HepG2 (cell line): ENCODE measurements around the gene KCNK10. TPM values are rescaled to one million over a fixed set of nuclear protein-coding genes. Genes with fewer than 3 reads are reported as not detected.

Experiments
- ATAC-seq: fragments of 200-7000 bp; cut with Tn5 transposase; 3 replicates; pipeline ENCODE4 v1.9.1; 2020; ENCODE audit warnings: mild to moderate bottlenecking, moderate library complexity
- BruUV-seq: library from RNA; stranded (reverse); fragments of 400-500 nt; replicated peaks from 2 replicates; lab custom pipeline; 2021; lab: Mats Ljungman, UMichigan
- CTCF ChIA-PET: fragments of 300-600 bp; formaldehyde crosslinking; extraction: SDS; loops from one replicate; lab custom pipeline; 2021; ENCODE audit warnings: low total read pairs, inconsistent platforms, low intra/inter-chr PET ratio; lab: Yijun Ruan, JAX
- POLR2A ChIA-PET: fragments of 350-600 bp; sonication (Branson Sonifier 250); formaldehyde crosslinking; loops from one replicate; lab custom pipeline; 2020; ENCODE audit warnings: antibody characterized with exemption, inconsistent platforms; lab: Yijun Ruan, JAX
- DNase-seq: peaks from one replicate; pipeline ENCODE4 v3.0.0-alpha.2; 2015; ENCODE audit warnings: low spot score
- FAIRE-seq: peaks from 3 replicates; lab custom pipeline; 2011; peaks lifted over from hg19 to GRCh38; lab: Jason Lieb, UNC
- H2AFZ ChIP-seq: one replicate; pipeline ENCODE4 v1.6.1; 2011; ENCODE audit warnings: low read length, inconsistent platforms
- H3K27ac ChIP-seq: fragments of 300-600 bp; 3 replicates; pipeline ENCODE4 v1.8.0; 2011; ENCODE audit warnings: mixed run types, mild to moderate bottlenecking, mixed read lengths, low read length, inconsistent platforms; ENCODE audit not compliant: insufficient read depth; ENCODE audit errors: extremely low read length
- H3K27me3 ChIP-seq, 2 experiments: fragments of 200-600 bp in 1 of 2; 2 replicates in 1 of 2; 3 replicates in 1 of 2; pipeline versions ENCODE4 v1.6.0 to v1.8.0; 2011; ENCODE audit warnings: low read length in 2 of 2, mild to moderate bottlenecking in 2 of 2, moderate library complexity in 2 of 2, inconsistent platforms in 1 of 2; ENCODE audit not compliant: insufficient read depth in 2 of 2, control insufficient read depth in 1 of 2
- H3K36me3 ChIP-seq, 2 experiments: fragments of 200-600 bp in 1 of 2; replicated peaks in 1 of 2; 2 replicates in 1 of 2; 3 replicates in 1 of 2; pipeline versions ENCODE4 v1.5.1 to v1.8.0; 2011; ENCODE audit warnings: low read length in 2 of 2, inconsistent platforms in 1 of 2; ENCODE audit not compliant: insufficient read depth in 2 of 2, control insufficient read depth in 1 of 2
- H3K4me1 ChIP-seq: 2 replicates; pipeline ENCODE4 v1.5.1; 2012; ENCODE audit warnings: low read length, inconsistent platforms; ENCODE audit not compliant: insufficient read depth
- H3K4me2 ChIP-seq: 2 replicates; pipeline ENCODE4 v1.6.0; 2011; ENCODE audit warnings: low read depth, low read length, inconsistent platforms
- H3K4me3 ChIP-seq, 3 experiments: fragments of 200-600 bp in 1 of 3; sonication (generic), shearing (Covaris generic) in 1 of 3; replicated peaks in 1 of 3; 2 replicates each; pipeline ENCODE4 v1.5.1; 2011 to 2016; ENCODE audit warnings: low read length in 3 of 3, inconsistent platforms in 2 of 3, low read depth in 2 of 3, mild to moderate bottlenecking in 2 of 3, control low read depth in 1 of 3, mixed read lengths in 1 of 3; ENCODE audit not compliant: insufficient read depth in 1 of 3
- H3K79me2 ChIP-seq: one replicate; pipeline ENCODE4 v1.6.1; 2011; ENCODE audit warnings: low read length, inconsistent platforms; ENCODE audit not compliant: insufficient read depth
- H3K9ac ChIP-seq: 2 replicates; pipeline ENCODE4 v1.6.0; 2011; ENCODE audit warnings: mild to moderate bottlenecking, low read depth, low read length, inconsistent platforms; ENCODE audit not compliant: insufficient read depth
- H3K9me3 ChIP-seq: 2 replicates; pipeline ENCODE4 v1.5.1; 2012; ENCODE audit warnings: mild to moderate bottlenecking, low read length
- H4K20me1 ChIP-seq: 2 replicates; pipeline ENCODE4 v1.6.0; 2011; ENCODE audit warnings: inconsistent platforms, mild to moderate bottlenecking, low read length, moderate library complexity; ENCODE audit not compliant: insufficient read depth
- MYC ChIP-seq: sonication (generic); formaldehyde crosslinking; IDR thresholded peaks from 2 replicates; pipeline ENCODE4 v1.9.0; 2021; ENCODE audit warnings: missing genetic modification reagents, borderline replicate concordance
- NBN ChIP-seq: fragments of 450-650 bp; conservative IDR thresholded peaks from 2 replicates; pipeline ENCODE4 v1.6.1; 2017
- RAD51 ChIP-seq: fragments of 450-650 bp; IDR thresholded peaks from 2 replicates; pipeline ENCODE4 v1.6.1; 2016; ENCODE audit warnings: borderline replicate concordance
- RFX5 ChIP-seq: IDR thresholded peaks from 2 replicates; pipeline ENCODE4 v1.6.1; 2011; ENCODE audit warnings: low read depth, low read length, improper control_type of control experiment
- SMC3 ChIP-seq: IDR thresholded peaks from 2 replicates; pipeline ENCODE4 v1.6.1; 2011; ENCODE audit warnings: low read length, improper control_type of control experiment
- ZFP36L1 ChIP-seq: sonication (generic); formaldehyde crosslinking; IDR thresholded peaks from 2 replicates; pipeline ENCODE4 v1.8.0; 2022; ENCODE audit warnings: mild to moderate bottlenecking, missing genetic modification reagents, moderate library complexity
- ZNF124 ChIP-seq: sonication (generic); formaldehyde crosslinking; IDR thresholded peaks from 2 replicates; pipeline ENCODE4 v1.4.0; 2020; ENCODE audit warnings: missing genetic modification reagents
- ZNF260 ChIP-seq: sonication (generic); formaldehyde crosslinking; IDR thresholded peaks from 2 replicates; pipeline ENCODE4 v1.4.0; 2020; ENCODE audit warnings: missing genetic modification reagents, low read depth, mild to moderate bottlenecking, borderline replicate concordance
- ZNF354B ChIP-seq: sonication (generic); formaldehyde crosslinking; IDR thresholded peaks from 2 replicates; pipeline ENCODE4 v1.8.0; 2022; ENCODE audit warnings: mild to moderate bottlenecking, missing genetic modification reagents
- ZNF451 ChIP-seq: sonication (generic); formaldehyde crosslinking; IDR thresholded peaks from 2 replicates; pipeline ENCODE4 v1.5.0; 2020; ENCODE audit warnings: mild to moderate bottlenecking, missing genetic modification reagents
- ZNF530 ChIP-seq: sonication (generic); formaldehyde crosslinking; IDR thresholded peaks from 2 replicates; pipeline ENCODE4 v1.5.0; 2020; ENCODE audit warnings: low read depth, mild to moderate bottlenecking, missing genetic modification reagents
- ZSCAN25 ChIP-seq: sonication (generic); formaldehyde crosslinking; IDR thresholded peaks from 2 replicates; pipeline ENCODE4 v1.8.0; 2022; ENCODE audit warnings: mild to moderate bottlenecking, missing genetic modification reagents
- ZZZ3 ChIP-seq: sonication (generic); formaldehyde crosslinking; IDR thresholded peaks from 2 replicates; pipeline ENCODE4 v1.4.0; 2020; ENCODE audit warnings: missing genetic modification reagents, mild to moderate bottlenecking, borderline replicate concordance
- WGBS: methylation state at CpG from one replicate; pipeline ENCODE4 v1.1.6; 2017; ENCODE audit warnings: low lambda C conversion rate; 5-methylcytosine and 5-hydroxymethylcytosine counted together
- in situ Hi-C: cut with HindIII; loops from 2 replicates; pipeline ENCODE4 v1.10.0; 2017; ENCODE audit warnings: low pct_unique_long_range_greater_than_20kb; ENCODE audit not compliant: extremely low pct_ligation_motif_present
- intact Hi-C: fragments of 100-400 bp; cut with micrococcal nuclease; formaldehyde crosslinking; loops from one replicate; pipeline ENCODE4 v1.10.0; 2022; ENCODE audit not compliant: unreplicated experiment
- polyA plus RNA-seq, 8 experiments: library from polyadenylated mRNA; depleted of rRNA in 3 of 8; stranded (reverse) in 7 of 8; unstranded in 1 of 8; fragments of >200 nt; fragmentation: Illumina TruSeq in 4 of 8; extraction: Trizol in 4 of 8; gene quantifications; 2 replicates each; pipeline versions ENCODE4 v1.2.1 to v1.2.3, GENCODE V29; 2011 to 2016; ENCODE audit warnings: low read depth in 4 of 8, missing spikeins in 1 of 8, mixed read lengths in 1 of 8; ENCODE audit not compliant: insufficient read depth in 1 of 8
- total RNA-seq, 5 experiments: library from RNA; depleted of rRNA; stranded (reverse); fragments of >200 nt; fragmentation: Illumina TruSeq; extraction: Trizol; gene quantifications; 2 replicates each; pipeline ENCODE4 v1.2.3, GENCODE V29; 2016; ENCODE audit warnings: low read depth in 1 of 5
- TF ChIP-seq, protein P1 (sequence below): sonication (generic); formaldehyde crosslinking; IDR thresholded peaks from 2 replicates; pipeline ENCODE4 v1.4.0; 2020; ENCODE audit warnings: mild to moderate bottlenecking, missing genetic modification reagents, borderline replicate concordance

Gene KCNK10
- total and polyA plus RNA-seq, 2 of the 13 experiments (the other 11 are each of a cell fraction or from before 2014, with no cell fraction given): not detected

GRCh38 chr14:88369496-88369895 lies 46.4 kb upstream of the KCNK10 start (continued):
- TF ChIP-seq ZNF451 (no peak), ZNF260 (CRISPR knock-in tag) (no peak), ZZZ3 (CRISPR knock-in tag) (no peak)

DNA sequence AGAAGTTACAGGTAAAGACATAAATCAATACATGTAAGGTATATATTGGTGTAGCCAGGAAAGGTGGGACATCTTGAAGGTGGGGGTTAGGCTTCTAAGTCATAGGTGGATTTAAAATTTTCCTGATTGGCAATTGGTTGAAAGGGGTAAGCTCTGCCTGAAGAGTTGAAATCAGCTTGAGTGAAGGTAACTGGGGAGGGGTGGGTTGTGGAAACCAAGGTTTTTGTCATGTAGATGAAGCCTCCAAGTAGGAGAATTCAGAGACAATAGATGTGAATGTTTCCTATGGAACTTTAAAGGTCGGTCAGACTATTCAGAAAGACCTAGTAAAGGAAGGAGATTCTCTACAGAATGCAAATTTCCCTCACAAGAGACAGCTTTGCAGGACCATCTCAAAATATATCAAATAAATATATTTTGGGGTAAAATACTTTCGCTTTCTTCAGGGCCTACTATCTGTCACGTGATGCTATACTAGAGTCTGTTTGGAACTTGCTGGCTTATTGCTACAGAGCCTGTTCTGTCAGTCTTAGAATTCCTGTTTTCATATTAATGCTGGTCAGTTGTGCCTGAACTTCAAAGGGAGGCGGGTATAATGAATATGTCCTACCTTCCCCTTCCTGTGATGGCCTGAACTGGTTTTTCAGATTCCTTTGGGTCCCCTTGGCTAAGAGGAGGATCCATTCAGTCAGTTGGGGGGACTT lies 41.8 kb upstream of the KCNK10 start:
- no peaks in the 10 kb centered on the region for H3K4me1 ChIP-seq
- in situ Hi-C loops (no loop called here), intact Hi-C loops (no loop called here)
- H3K36me3 ChIP-seq: no peaks in the 10 kb centered on the region
- H2AFZ ChIP-seq: no peak overlapping the region
- no peaks in the 10 kb centered on the region; a peak in 1 of 5 replicates for H3K27me3 ChIP-seq
- TF ChIP-seq RAD51: peak; percentile 47; the same call in 1 of the 2 replicates
- no peak for TF ChIP-seq ZFP36L1
- no TSS peak for BruUV-seq
- no peaks in the 10 kb centered on the region for H4K20me1 ChIP-seq
- ATAC-seq (no peak), DNase-seq (no peak), FAIRE-seq (no peak)
- no peaks in the 10 kb centered on the region for H3K9me3 ChIP-seq
- H3K9ac ChIP-seq: no peak overlapping the region
- no peak overlapping the region for H3K4me3 ChIP-seq
- H3K79me2 ChIP-seq: no peaks in the 10 kb centered on the region
- POLR2A ChIA-PET: no interaction called here
- CTCF ChIA-PET: no interaction called here
- WGBS: 23% methylated on average over 4 of the region's 4 CpGs
- H3K27ac ChIP-seq: no peak overlapping the region
- H3K4me2 ChIP-seq: no peak overlapping the region

- H3K4me3 ChIP-seq: no peak overlapping the region
- intact Hi-C loops (no loop called here), in situ Hi-C loops (no loop called here)
- FAIRE-seq (no peak), DNase-seq (no peak), ATAC-seq (no peak)
- H3K9ac ChIP-seq: no peak overlapping the region
- H3K27me3 ChIP-seq: no peaks in the 10 kb centered on the region
- no peaks in the 10 kb centered on the region for H3K36me3 ChIP-seq
- H3K9me3 ChIP-seq: no peaks in the 10 kb centered on the region
- ChIA-PET POLR2A (no interaction called here), CTCF (no interaction called here)
- H3K27ac ChIP-seq: no peak overlapping the region
- H3K4me2 ChIP-seq: no peak overlapping the region
- H2AFZ ChIP-seq: no peak overlapping the region
- no peaks in the 10 kb centered on the region for H4K20me1 ChIP-seq
- no peaks in the 10 kb centered on the region for H3K4me1 ChIP-seq
- no TSS peak for BruUV-seq
- 50% methylated on average over 4 of the region's 4 CpGs for WGBS
- H3K79me2 ChIP-seq: no peaks in the 10 kb centered on the region
- TF ChIP-seq SMC3 (no peak), RFX5 (no peak), ZNF354B (no peak), ZSCAN25 (CRISPR knock-in tag) (no peak), NBN (no peak), ZNF530 (CRISPR knock-in tag) (no peak), MYC (CRISPR knock-in tag) (no peak), ZNF124 (CRISPR knock-in tag) (no peak)
- TF ChIP-seq, protein P1, sequence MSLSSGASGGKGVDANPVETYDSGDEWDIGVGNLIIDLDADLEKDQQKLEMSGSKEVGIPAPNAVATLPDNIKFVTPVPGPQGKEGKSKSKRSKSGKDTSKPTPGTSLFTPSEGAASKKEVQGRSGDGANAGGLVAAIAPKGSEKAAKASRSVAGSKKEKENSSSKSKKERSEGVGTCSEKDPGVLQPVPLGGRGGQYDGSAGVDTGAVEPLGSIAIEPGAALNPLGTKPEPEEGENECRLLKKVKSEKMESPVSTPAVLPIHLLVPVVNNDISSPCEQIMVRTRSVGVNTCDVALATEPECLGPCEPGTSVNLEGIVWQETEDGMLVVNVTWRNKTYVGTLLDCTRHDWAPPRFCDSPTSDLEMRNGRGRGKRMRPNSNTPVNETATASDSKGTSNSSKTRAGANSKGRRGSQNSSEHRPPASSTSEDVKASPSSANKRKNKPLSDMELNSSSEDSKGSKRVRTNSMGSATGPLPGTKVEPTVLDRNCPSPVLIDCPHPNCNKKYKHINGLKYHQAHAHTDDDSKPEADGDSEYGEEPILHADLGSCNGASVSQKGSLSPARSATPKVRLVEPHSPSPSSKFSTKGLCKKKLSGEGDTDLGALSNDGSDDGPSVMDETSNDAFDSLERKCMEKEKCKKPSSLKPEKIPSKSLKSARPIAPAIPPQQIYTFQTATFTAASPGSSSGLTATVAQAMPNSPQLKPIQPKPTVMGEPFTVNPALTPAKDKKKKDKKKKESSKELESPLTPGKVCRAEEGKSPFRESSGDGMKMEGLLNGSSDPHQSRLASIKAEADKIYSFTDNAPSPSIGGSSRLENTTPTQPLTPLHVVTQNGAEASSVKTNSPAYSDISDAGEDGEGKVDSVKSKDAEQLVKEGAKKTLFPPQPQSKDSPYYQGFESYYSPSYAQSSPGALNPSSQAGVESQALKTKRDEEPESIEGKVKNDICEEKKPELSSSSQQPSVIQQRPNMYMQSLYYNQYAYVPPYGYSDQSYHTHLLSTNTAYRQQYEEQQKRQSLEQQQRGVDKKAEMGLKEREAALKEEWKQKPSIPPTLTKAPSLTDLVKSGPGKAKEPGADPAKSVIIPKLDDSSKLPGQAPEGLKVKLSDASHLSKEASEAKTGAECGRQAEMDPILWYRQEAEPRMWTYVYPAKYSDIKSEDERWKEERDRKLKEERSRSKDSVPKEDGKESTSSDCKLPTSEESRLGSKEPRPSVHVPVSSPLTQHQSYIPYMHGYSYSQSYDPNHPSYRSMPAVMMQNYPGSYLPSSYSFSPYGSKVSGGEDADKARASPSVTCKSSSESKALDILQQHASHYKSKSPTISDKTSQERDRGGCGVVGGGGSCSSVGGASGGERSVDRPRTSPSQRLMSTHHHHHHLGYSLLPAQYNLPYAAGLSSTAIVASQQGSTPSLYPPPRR (CRISPR knock-in tag): no peak
These were observed 40.6 kb upstream of the KCNK10 start for GRCh38 chr14:88363644-88364043.
